GM19395 (cell line): ENCODE data around the gene CPM.

ENCODE experiments used
- ATAC-seq: cut with Tn5 transposase; IDR thresholded peaks from one replicate; pipeline ENCODE4 v1.9.1; 2021; ENCODE audit warnings: mild to moderate bottlenecking, moderate library complexity; ENCODE audit not compliant: unreplicated experiment

CPM gene

DNA sequence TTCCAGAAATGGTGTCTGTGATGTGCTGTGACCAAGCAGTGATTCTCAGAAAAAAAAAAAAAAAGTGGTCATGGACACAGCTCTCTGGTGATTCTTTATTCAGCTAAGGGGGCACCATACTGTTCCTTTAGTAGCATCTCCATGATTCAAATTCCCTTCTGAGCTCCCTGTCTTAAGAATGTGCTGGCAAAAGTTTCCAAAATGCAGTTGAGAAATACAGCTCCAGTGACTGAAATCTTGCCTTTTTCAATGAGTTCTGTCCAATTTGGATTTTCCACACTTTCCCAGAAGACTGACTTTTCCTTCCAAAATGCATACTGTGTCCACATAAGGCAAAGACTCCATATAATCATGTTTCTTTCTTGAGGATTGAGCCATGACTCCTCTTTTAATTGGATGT lies 24.3 kb upstream of the CPM start:
- no peak for ATAC-seq

DNA sequence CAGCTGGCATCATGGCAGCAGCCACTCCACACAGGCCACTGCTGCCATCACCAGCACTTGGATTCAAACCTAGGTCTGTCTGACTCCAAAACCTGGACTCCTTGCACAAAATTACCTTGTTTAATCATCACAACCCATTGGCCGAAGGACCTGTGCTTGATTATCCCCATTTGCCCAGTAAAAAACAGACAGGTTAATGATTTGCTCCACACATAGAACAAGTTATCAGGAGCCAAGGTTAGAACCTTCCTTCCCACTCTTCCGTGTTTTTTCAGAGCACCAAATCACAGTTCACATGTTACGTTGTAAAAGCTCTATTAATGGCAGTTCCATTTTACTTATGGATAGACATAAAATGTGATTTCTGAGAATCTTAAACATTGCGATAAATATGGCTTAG lies 23.5 kb upstream of the CPM start:
- no peak for ATAC-seq

DNA sequence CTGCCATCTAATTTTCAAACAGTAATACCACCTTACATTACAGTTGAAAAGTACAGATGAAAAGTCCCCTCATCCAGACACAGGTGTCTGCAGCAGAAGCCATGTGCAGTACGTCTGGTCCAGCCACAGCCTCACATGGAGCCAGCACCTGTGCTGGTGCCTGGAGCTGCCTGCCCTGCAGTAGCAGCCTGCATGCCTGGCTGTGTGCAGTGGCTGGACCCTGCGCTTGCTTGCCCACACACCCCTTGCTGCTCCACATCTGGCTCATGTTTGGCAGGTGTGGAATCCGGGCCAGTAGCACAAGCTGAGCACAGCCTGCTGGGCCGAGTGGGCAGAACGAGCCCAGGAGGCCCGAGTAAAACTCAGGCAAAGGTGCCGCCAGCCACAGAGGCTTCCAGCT lies 21.8 kb upstream of the CPM start:
- ATAC-seq, result no peak

DNA sequence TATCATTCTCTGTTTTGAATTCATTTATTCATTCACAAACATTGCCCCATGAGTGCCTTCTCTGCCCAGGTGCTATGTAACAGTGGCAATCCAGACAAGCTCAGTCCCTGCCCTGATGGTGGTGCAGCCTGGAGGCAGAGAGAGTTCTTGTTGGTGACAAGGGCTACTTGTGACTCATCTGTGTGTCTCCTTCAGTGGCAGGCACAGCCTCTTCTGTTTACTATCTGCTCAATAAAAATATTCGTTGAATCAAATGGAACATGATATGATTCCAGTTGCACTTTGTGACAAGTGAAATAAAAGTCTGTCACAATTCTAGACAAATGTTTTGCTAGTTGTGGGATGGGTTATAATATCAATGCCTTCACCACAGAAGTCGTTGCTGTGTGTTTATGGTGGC lies 20.6 kb upstream of the CPM start:
- no peak for ATAC-seq

DNA sequence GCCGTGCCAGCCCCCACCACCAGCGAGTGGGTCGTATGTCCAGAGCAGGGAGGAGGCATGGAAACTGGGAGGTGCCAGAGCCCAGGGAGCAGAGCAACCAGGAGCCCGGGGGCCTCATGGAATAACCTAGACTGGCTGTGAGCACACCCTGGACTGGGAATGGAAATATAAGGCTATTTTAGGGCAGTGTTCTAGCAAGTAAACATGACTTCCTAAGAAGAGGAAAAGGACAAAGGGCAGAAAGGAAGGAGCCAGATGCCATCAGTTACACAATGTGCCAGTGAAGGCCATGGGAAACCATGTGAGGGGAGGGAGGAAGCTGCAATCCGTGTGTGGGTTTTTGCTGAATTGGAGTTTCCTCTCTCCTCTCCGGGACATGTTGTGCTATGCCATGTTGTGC lies 18.7 kb upstream of the CPM start:
- ATAC-seq, result no peak

DNA sequence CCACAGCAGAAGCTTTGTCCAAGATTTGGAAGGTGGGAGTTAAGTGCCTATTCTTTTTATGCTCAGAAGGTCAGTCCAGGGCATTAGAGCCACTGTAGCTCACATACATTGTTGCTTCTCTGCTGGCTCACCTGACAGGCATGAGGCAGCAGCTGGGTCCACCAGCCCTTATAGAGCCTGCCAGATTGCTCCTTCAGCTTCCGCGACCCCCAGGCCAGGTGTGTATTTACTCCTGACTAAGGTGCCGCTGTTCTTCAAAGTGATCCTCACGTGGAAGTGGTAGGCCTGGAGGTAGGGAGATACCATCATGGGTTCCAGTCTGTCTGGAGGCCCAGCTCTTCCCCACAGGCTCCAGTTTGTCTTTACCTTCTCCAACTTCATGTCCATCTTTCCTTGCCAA lies 17.5 kb upstream of the CPM start:
- ATAC-seq, result no peak

DNA sequence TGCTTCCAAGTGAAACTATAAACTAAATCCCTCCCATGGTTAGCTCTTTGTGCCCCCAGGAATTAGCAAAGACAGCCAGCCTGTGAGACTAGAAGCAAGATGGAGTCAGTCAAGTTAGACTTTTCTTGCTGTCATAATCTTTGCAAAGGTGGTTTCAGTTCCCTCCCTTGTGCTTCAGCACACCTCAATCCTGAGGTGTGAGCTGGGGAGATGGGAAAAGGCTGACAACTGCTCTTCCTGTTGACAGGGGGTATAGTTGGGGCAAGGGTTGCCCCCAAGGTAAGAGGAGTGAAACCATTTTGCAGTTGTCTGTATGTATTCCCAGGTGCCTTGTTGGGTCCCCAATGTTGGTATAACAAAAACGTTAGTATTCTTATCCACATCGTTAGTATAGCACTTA lies 12.3 kb upstream of the CPM start:
- ATAC-seq, result no peak

DNA sequence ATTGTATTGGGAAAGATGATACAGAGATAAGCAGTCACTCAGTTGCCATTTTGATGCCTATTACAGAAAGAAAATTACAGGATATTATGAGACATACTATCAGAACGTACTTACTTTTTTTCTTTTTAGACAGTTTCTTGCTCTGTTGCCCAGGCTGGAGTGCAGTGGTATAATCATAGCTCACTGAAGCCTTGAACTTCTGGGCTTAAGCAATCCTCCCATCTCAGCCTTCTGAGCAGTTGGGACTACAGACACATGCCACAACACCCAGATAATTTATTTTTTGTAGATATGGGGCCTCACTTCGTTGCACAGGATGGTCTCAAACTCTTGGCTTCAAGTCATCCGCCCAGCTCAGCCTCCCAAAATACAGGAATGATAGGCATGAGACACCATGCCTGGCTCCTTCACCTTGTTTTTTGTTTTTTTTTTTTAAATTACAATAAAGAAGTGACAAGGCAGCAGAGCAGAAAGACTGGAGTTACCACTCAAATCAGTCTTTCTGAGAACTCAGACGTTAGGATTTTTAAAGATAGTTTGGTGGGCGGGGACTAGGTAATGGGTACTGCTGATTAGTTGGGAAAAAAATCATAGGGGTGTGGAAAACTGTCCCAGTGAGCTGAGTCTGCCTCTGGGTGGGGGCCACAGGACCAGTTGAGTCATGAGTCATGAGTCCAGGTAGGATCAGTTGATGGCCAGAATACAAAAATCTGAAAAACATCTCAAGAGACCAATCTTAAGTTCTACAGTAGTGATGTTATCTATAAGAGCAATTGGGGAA lies 11.5 kb upstream of the CPM start:
- no peak for ATAC-seq

DNA sequence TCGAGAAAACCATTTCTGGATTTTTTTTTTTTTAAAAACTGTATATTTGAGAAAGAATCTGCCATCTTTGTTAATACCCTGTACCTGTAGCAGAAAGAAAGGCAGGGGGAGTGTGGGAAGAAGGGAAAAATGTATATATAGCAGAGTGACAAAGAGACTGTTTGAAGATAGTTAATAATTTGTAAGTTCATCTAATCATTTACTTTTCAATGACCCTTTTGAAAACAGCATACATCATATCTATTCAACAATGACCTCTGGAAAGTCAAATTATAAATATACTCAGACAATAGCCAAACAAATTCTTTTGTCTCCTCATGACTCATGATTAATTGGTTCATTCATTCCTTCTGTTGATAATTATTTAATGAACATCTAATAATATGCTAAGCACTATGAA lies 10.9 kb upstream of the CPM start:
- ATAC-seq, result no peak

DNA sequence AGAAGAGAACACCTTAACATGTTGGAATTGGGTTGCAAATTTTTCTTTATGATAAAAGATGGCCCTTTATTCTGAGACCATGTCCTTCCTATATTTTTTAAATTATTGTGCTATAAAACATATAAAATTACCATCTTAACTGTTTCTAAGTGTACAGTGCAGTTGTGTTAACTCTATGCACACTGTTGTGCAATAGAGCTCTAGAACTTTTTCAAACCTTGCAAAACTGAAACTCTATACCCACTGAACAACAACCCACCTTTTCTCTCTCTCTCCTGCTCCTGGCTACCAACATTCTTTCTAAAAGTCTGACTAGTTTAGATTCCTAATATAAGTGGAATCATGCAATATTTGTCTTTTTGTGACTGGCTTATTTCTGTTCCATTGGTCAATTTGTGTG lies 7.8 kb upstream of the CPM start:
- no peak for ATAC-seq

DNA sequence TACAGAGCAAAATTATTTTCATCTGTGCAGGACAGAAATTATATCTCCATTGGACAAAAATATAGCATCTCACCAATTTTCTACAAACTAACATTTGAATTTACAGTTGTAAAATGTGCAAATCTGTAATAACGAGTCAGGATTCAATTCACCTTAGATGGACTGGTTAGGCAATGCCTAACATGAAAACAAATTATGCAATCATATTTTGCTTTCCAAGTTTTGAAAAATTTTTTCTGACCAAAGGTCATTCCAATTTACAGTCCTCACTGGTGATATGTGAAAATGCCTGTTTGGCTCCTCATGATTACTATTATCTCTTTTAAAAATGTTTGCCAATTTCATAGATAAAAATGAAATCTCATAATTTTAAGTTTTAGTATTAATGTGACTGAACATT lies 6.5 kb upstream of the CPM start:
- no peak for ATAC-seq

DNA sequence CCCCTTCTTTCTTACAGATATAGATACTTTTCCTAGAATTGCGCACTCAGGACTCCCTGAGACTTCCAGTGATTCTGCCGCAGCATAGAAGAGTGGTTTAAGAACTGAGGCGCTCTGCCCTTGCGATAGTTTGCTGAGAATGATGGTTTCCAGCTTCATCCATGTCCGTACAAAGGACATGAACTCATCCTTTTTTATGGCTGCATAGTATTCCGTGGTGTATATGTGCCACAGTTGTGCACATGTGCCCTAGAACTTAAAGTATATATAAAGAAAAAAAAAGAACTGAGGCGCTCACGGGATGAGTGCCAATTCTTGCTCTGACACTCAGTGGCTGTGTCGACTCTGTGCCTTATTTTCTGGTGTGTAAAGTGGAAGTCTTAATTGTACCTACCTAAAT lies 1.4 kb upstream of the CPM start:
- no peak for ATAC-seq

DNA sequence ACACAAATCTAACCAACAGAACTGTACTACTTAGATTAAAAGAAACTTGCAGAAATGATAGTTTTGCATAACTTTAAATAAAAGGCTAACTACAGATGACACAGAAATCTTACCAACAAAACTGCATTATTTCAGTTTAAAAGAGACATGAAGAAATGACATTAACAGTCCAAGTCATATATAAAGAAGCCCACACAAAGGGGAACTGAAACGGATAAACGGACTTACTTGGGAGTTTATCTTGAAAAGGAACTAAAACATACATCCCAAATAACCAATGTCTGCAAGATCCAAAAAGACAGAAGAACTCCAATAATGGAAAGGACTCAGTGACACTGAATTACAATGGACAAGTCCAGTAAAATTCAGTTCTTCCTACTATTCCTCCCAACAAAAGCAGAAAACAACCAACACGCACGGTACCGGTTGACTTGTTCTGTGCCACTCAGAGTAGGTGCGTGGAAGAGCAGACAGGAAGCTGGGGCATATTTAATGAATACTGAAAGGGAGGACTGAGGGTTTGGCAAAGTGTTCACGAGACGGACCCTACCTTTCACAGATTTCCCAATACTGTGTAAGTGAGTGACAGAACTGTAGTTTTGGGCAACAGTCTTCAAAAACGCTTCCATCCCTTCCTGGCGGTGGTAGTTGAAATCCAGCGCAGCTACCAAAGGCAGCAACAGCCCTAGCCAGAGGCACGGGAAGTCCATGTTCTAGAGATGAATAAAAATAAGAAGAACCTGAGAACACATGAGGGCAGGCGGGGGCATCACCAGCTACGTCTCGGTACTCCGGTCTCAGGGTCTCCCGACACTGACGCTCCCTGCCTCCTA lies 627 bp downstream of the CPM start:
- peak; percentile 64 for ATAC-seq

DNA sequence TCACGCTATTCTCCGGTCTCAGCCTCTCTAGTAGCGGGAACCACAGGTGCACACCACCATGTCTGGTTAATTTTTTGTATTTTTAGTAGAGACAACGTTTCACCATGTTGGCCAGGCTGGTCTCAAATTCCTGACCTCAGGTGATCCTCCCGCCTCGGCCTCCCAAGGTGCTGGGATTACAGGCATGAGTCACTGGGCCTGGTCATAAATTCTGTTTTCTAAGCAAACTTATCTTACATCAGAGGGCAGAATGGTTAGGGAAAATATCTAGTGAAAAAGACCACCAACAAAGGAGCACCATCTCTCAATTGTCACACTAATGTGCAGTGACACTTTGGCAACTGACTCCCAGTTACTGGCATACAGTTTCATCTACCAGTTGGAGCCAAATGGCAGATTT lies 2.8 kb downstream of the CPM start:
- no peak for ATAC-seq

DNA sequence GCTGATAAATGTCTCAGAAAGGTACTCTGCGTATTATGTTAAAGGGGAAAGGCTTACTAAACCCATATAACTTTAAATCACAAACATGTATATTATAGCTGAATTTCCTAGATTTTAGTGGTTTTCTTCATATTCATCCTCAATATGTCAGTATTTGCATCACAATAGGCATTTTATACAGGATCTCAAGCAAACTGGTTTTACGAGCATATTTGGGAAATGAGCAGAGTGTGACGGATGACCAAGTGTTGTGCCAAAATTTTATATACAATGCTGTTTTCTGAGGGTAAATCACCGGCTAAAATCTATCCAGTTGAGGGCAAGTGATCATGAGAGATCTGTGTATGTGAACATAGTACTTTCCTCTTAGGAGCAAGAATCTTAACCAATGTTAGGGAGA lies 8.4 kb downstream of the CPM start:
- ATAC-seq, result no peak

DNA sequence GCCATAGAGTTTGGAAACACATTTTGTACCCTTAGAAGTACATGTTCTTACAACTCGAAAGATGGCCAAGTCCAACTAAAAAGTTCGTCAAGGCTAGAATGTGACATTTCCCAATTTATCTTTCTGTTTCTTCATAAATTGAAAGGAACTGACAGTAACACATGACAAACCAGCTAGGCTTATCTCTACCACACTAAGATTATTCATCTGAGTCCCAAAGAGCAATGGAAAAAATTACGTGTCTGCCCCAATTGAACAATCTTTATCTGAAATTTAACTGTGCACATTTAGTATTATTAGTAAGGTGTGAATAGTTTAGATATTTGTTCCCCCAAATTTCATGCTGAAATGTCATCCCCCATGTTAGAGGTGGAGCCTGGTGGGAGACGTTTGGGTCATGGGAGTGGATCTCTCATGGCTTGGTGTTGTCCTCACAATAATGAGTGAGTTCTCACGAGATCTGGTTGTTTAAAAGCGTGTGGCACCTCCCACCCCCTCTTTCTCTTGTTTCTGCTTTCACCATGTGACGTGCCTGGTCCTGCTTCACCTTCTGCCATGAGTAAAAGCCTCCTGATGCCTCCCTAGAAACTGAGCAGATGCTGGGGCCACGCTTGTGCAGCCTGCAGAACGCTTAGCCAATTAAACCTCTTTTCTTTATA lies 13.3 kb downstream of the CPM start:
- ATAC-seq, result no peak

DNA sequence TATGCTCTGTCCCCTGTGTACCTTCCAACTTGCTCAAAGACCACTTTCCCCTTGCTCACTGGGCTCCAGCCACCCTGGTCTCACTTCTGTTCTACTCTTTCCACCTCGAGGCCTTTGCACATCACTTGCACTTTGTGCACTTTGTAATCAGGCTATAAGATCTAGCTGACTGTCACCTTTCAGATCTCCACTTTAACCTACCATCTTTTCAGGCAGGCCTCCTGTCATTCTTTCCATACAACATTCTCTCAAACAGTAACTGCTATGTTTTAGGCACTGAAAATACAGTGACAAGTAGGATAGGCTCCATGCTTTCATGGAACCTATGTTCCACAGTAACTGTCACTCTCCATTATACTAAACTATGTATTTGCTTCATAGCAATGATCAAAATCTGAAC lies 14.0 kb downstream of the CPM start:
- ATAC-seq, result no peak

DNA sequence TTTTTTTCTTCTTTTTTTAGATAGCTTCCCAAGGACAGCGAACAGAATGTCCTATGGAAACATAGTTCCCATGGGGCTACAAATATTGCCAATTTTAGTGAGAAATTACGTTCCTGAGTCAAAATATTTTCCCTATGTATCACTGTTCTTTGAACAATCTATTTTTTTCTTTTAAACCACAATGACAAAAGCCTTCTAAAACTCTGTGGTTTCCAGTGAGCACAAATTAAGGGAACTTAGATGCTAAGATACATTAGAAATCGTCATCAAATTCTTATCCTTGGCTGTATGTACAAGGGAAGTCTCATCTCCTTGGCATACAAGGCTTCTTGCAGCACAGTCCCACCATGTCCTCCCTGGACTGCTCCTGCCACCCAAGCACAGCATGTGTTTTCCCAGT lies 17.9 kb downstream of the CPM start:
- ATAC-seq, result no peak

DNA sequence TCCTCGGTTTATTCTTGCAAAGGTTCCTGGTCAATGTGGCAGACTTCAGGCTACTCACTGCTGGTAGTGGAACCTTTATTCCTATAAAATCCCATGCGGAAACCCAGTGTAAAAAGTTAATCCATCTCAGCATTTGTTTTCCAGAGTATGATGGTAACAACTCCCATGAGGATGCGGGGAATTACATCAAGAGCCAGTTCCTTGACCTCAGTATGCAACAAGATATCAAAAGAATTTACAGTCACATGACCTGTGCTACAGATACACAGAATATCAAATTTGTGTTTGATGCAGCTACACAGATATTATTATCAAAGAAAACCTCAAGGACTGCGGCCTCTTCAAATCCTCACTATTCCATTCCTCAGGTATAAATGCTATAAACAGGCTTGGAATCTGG lies 19.3 kb downstream of the CPM start:
- no peak for ATAC-seq

DNA sequence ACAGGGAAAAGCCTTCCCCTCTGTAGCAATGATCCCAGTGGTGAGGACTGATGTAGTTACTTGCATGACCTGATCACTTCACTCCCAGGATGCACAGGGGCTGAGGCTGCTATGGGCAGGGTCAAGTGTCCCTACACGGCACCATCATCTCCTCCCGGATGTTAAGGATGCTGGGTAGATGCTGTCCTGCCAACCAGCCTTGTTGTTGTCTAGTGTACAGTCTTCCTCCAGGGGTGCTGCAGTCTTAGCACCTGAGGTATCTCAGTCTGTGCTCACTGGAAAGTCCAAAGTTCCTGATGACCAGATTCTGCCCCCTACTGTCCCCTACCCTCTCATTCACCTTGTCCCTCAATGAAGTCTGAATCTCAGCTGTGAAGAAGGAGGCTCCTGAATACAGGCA lies 20.1 kb downstream of the CPM start:
- no peak for ATAC-seq

DNA sequence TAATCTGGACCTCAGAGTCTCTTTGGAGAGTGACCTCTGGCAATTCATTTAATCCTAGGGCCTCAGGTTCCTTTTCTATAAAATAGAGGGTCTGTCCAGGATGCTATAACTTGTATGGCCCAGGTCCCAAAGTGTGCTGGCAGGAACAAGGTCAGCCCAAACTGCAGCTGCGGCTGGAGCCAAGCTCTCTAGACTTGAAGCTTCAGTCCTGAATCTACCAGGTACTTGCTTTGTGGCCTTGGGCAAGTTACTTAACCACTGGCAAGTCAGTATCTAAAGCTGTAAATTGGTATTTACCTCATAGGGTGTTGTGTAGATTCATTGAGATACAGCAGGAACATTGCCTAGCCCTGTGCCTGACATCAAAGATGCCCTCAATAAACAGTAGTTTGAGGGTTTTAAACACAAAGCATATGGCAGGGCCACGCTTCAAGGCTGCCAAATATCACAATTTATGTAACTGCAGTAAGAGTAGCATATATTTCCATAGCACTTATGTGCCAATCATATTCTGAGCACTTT lies 21.7 kb downstream of the CPM start:
- ATAC-seq, result no peak

DNA sequence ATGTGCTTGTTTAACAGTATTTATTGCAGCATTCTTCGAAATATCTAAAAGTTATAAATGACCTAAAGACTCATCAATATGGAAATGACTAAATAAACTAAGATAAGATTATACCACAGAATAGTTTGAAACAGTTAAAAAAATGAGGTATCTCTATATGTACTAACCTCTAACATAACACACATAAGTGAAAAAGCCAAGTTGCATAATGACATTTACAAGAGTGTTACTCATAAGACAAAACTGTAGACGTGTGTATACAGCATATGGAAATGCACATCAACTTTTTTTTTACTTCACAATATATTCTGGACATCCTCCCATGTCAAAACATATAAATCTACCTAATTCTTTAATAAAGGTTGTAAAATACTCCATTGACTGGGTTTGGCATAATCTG lies 22.8 kb downstream of the CPM start:
- no peak for ATAC-seq
